H1 (cell line): ENCODE results near the gene FAT3. TPM values are rescaled to one million over a fixed set of nuclear protein-coding genes. Genes with fewer than 3 reads are reported as not detected.

Experiments
- BCL11A ChIP-seq, 2 experiments: IDR thresholded peaks; one replicate each; pipeline ENCODE4 v1.6.1; 2011; ENCODE audit warnings: low read depth in 2 of 2, low read length in 2 of 2, mild to moderate bottlenecking in 2 of 2
- CBX8 ChIP-seq: fragments of 300-800, 300-1000 bp; sonication (generic); IDR thresholded peaks from 2 replicates; pipeline ENCODE4 v1.7.1; 2016; ENCODE audit warnings: low read depth, low read length, borderline replicate concordance
- RXRA ChIP-seq: IDR thresholded peaks from 2 replicates; pipeline ENCODE4 v1.6.1; 2011; ENCODE audit warnings: low read depth, mild to moderate bottlenecking, low read length, moderate library complexity; ENCODE audit not compliant: insufficient read depth
- TBP ChIP-seq: IDR thresholded peaks from 2 replicates; pipeline ENCODE4 v1.6.1; 2011; ENCODE audit warnings: low read depth, low read length, improper control_type of control experiment
- polyA plus RNA-seq, 7 experiments: library from polyadenylated mRNA; depleted of rRNA in 3 of 7; stranded (reverse) in 5 of 7; unstranded in 2 of 7; fragments of >200 nt in 5 of 7; fragments of 200-250 nt in 2 of 7; gene quantifications; 1 replicate in 5 of 7; 2 replicates in 1 of 7; 4 replicates in 1 of 7; pipeline versions ENCODE4 v1.2.1 to v1.2.3, GENCODE V29; 2011 to 2013; ENCODE audit warnings: missing spikeins in 2 of 7, mixed read lengths in 2 of 7
- total RNA-seq: library from RNA; stranded (reverse); fragmentation: NEBNext Ultra II Directional; extraction: Animal tissue kit (Norgen Biotek cat#: 25700); gene quantifications from 2 replicates; pipeline ENCODE4 v1.2.1, GENCODE V29; 2021

FAT3 gene
- total and polyA plus RNA-seq, 2 of the 8 experiments (the other 6 are each of a cell fraction or from before 2014, with no cell fraction given), result 7.2 to 18.4 TPM

- TF ChIP-seq TBP (no peak), RXRA (no peak), CBX8 (no peak), BCL11A (IDR thresholded peaks at IDR 0.05; ENCODE audit: low read depth in 2 of 2, low read length in 2 of 2) (no peak)
Observed at GRCh38 chr11:92225568-92226330, 1.1 kb downstream of the FAT3 start (continued).
